Heart left ventricle (tissue), 16 donors: Measurements from ENCODE around the gene CBLN1. TPM values are rescaled to one million over a fixed set of nuclear protein-coding genes. Genes with fewer than 3 reads are reported as not detected.

Experiments used
- ATAC-seq, 4 donors: fragments of 200-7000 bp; cut with Tn5 transposase; one replicate each; pipeline ENCODE4 v1.9.1; 2020 to 2022; ENCODE audit warnings: moderate library complexity in 4 of 4, mild to moderate bottlenecking in 3 of 4, moderate number of reproducible peaks in 1 of 4
- DNase-seq, 5 donors: peaks; one replicate each; pipeline ENCODE4 v3.0.0-alpha.2; 2020
- H3K27ac ChIP-seq, 12 donors: fragments of 200-600 bp; sonication (generic) in 4 of 12; one replicate each; pipeline versions ENCODE4 v1.5.0 to v1.8.0; 2016 to 2022; ENCODE audit warnings: mild to moderate bottlenecking in 2 of 12
- H3K27me3 ChIP-seq, 9 donors: fragments of 200-600 bp; sonication (generic) in 2 of 9; one replicate each; pipeline versions ENCODE4 v1.5.1 to v1.8.0; 2016 to 2022; ENCODE audit warnings: mild to moderate bottlenecking in 3 of 9
- H3K36me3 ChIP-seq, 9 donors: fragments of 200-600 bp; sonication (generic) in 2 of 9; one replicate each; pipeline versions ENCODE4 v1.5.0 to v1.8.0; 2018 to 2022; ENCODE audit warnings: mild to moderate bottlenecking in 2 of 9
- H3K4me1 ChIP-seq, 12 donors: fragments of 200-600 bp; sonication (generic) in 4 of 12; one replicate each; pipeline versions ENCODE4 v1.5.0 to v1.8.0; 2016 to 2022; ENCODE audit warnings: mild to moderate bottlenecking in 3 of 12
- H3K4me3 ChIP-seq, 12 donors: fragments of 200-600 bp; sonication (generic) in 4 of 12; one replicate each; pipeline versions ENCODE4 v1.5.0 to v1.8.0; 2017 to 2022; ENCODE audit warnings: mild to moderate bottlenecking in 9 of 12, moderate library complexity in 4 of 12
- H3K9me3 ChIP-seq, 12 donors: fragments of 200-600 bp; sonication (generic) in 4 of 12; one replicate each; pipeline versions ENCODE4 v1.5.0 to v1.8.0; 2016 to 2022; ENCODE audit warnings: mild to moderate bottlenecking in 1 of 12
- CTCF ChIP-seq, 12 donors: fragments of 200-600 bp; sonication (generic) in 4 of 12; IDR thresholded peaks; one replicate each; pipeline versions ENCODE4 v1.5.0 to v1.8.0; 2018 to 2022; ENCODE audit warnings: antibody characterized with exemption in 12 of 12, mild to moderate bottlenecking in 5 of 12
- POLR2A ChIP-seq, 2 donors: fragments of 450-650 bp; IDR thresholded peaks; one replicate each; pipeline ENCODE4 v1.6.1; 2017; ENCODE audit warnings: antibody characterized with exemption in 2 of 2, mild to moderate bottlenecking in 2 of 2, moderate library complexity in 2 of 2
- WGBS, 4 donors: extraction: QIAGEN DNeasy Blood & Tissue Kit in 2 of 4; methylation state at CpG; one replicate each; pipeline versions ENCODE4 v1.1.5 to v1.1.7; 2013 to 2018; 5-methylcytosine and 5-hydroxymethylcytosine counted together
- intact Hi-C, 10 donors: fragments of 100-400 bp; cut with DNase I; formaldehyde crosslinking; loops; one replicate each; pipeline versions ENCODE4 v1.11.1 to v1.14.2; 2022
- long read RNA-seq, 3 donors: library from polyadenylated mRNA; unstranded; transcript quantifications; one replicate each; pipeline ENCODE4 v2.0.0, GENCODE V29; 2020 to 2021
- polyA plus RNA-seq, 2 donors: library from polyadenylated mRNA; stranded (reverse); fragments of 200-250 nt; gene quantifications; one replicate each; pipeline ENCODE4 v1.2.3, GENCODE V29; 2013
- total RNA-seq, 9 donors: library from RNA; depleted of rRNA in 2 of 9; stranded (reverse); fragments of >200 nt in 2 of 9; fragmentation: NEBNext Ultra II Directional in 3 of 9; extraction: Animal tissue kit (Norgen Biotek cat#: 25700) in 3 of 9; gene quantifications; one replicate each; pipeline versions ENCODE4 v1.1.0 to v1.2.4, GENCODE V29; 2016 to 2023
- donor health status: ischemic (EF 13 %, LVEDD 7.1; RV severe dilation, severe dysfunction).
- donor health status: healthy with polysubstance abuse.
- donor health status: DM: no; HTN: yes; CAD: no.
- donor health status: DM: no; HTN: no; CAD: no.
- donor health status: ischemic (EF 25% LVEDD 6.9; RV normal size, moderate dysfunction).
- donor health status: ischemic (EF 25% LVEDD 5.7; RV mildly dilated, moderate dysfunction).
- donor health status: healthy.
- donor health status: DM: yes; HTN: yes; CAD: no.
- donor health status: ischemic (EF 35%, LVEDD 5.7; RV mildly dilated, moderate dysfunction).
- donor health status: nonischemic (EF 11% LVEDD 7.7; RV severe dilation, severe dysfunction).
- donor health status: DM: yes; HTN: yes; CAD: no.
- donor health status: PGD.
- donor health status: ischemic (EF 29% LVEDD 5.4; RV normal size, mild dysfunction).
- donor health status: nonischemic (EF 23%, LVEDD 6.1; RV moderate dilation, normal function).

The CBLN1 gene
- total RNA-seq (1 to 10 TPM in 7 of 9 donors, under 1 TPM in 2; 0.32 to 4.1 (median 1.5) TPM), polyA plus RNA-seq (1 to 10 TPM in 1 of 2 donors, under 1 TPM in 1; 0.24 to 1.9 TPM)
- long read RNA-seq, donor 1, partial matches to known transcripts: 0 of 3 reads
- long read RNA-seq, donor 1, other reads (novel, unspliced or antisense): 1 of 3 reads
- long read RNA-seq, donor 2: 0 reads
- long read RNA-seq, donor 3, partial matches to known transcripts: 0 of 4 reads
- long read RNA-seq, donor 3, other reads (novel, unspliced or antisense): 2 of 4 reads

GRCh38 chr16:49281480-49281842 lies at the start of gene CBLN1:
TSS of gene CBLN1 (minus strand) at chr16:49281838. CDS start at chr16:49281465, 373 bp downstream.
- no peak for DNase-seq
- intact Hi-C loops: loop anchor here in 1 of 10 donors (5.0 to 10.0 kb wide), 3 partner anchors 267 to 594 kb away; no protein-coding TSS in a partner anchor
- peaks cover 51 to 99% (median 81%) of the 10 kb centered on the region in 9 donors for H3K27me3 ChIP-seq
- 1 to 2% (median 2%) methylated on average over 25 to 45 of the region's 45 CpGs for WGBS, 4 donors
- H3K4me1 ChIP-seq: peaks cover 0 to 66% (median 22%) of the 10 kb centered on the region in 12 donors
- no peaks in the 10 kb centered on the region for H3K9me3 ChIP-seq
- peak in 1 of 4 donors; percentile 1 for ATAC-seq
- peak within 1 kb of the TSS in 2 of 12 donors; percentile 50 to 54 for H3K27ac ChIP-seq
- H3K36me3 ChIP-seq: no peaks in the 10 kb centered on the region
- peak within 1 kb of the TSS; percentile 18 to 66 (median 52) for H3K4me3 ChIP-seq
- TF ChIP-seq CTCF (IDR thresholded peaks at IDR 0.05) (no peak), POLR2A (IDR thresholded peaks at IDR 0.05) (no peak)

DNA sequence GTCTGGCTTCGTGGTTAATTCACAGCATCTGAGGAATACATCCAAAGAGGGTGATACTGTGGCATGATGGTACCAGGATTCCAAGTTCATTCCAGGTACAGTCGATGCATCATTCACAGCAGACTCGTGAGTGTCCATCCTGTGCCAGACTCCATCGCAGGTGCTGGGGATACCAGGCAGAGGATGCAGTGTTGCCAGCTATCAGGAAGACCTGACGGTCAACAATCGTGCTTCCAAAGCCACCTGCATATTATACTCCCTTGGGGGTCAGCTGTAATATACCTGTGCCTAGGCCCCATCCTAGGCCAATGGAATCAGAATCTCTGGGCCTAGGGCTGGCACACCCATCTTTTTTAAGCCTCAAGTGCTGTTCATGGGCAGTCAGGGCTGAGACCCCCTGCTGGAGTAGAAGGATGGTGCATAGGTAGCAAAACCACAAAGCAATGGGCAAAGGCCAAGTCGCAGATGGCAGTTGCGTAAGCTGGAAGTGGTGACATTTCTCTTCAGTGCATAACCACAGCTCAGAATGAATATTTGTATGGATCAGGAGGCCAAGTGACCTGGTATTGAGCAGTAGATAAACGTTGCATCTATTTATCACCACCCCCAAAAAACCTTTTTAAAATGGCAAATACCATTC lies 49.0 kb upstream of the CBLN1 start:
- TF ChIP-seq CTCF (IDR thresholded peaks at IDR 0.05): no peak
- no peak for TF ChIP-seq POLR2A (IDR thresholded peaks at IDR 0.05)
- DNase-seq (no peak), ATAC-seq (no peak)
- Histone ChIP-seq H3K36me3 (no peaks in the 10 kb centered on the region), H3K9me3 (no peaks in the 10 kb centered on the region), H3K4me3 (no peak overlapping the region), H3K4me1 (no peaks in the 10 kb centered on the region), H3K27me3 (no peaks in the 10 kb centered on the region), H3K27ac (no peak overlapping the region)
- intact Hi-C loops: no loop called here
- WGBS, 4 donors: 67 to 86% (median 75%) methylated on average over 9 of the region's 9 CpGs

GRCh38 chr16:49328325-49328724 lies 46.7 kb upstream of the CBLN1 start:
- Histone ChIP-seq H3K36me3 (no peaks in the 10 kb centered on the region), H3K4me1 (no peaks in the 10 kb centered on the region), H3K9me3 (no peaks in the 10 kb centered on the region), H3K4me3 (no peak overlapping the region), H3K27me3 (peaks cover 0 to 3% (median 0%) of the 10 kb centered on the region in 9 donors), H3K27ac (no peak overlapping the region)
- intact Hi-C loops: no loop called here
- TF ChIP-seq CTCF (IDR thresholded peaks at IDR 0.05): no peak
- no peak for TF ChIP-seq POLR2A (IDR thresholded peaks at IDR 0.05)
- DNase-seq: no peak
- no peak for ATAC-seq
- WGBS, 4 donors: 75 to 83% (median 79%) methylated on average over 4 of the region's 4 CpGs

DNA sequence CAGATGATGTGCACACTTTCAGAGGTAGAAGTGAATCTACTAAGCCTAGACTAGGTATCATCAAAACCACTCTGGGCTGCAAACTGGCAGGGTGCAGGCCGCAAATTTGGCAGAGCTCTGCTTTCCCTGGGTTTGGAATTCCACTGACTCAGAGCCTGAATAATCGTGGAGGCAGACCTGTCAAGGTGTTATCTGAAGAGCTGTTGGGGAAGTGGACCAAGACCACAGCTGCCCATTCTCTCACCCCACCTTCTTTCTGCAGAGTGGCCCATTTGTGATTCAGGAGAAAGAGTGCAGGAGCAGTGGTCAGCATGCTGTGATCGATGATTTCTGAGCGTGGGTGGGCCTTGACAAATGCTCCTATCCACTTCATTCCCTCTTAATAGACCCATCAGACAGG lies 45.8 kb upstream of the CBLN1 start:
- Histone ChIP-seq H3K9me3 (no peaks in the 10 kb centered on the region), H3K27ac (no peak overlapping the region), H3K36me3 (no peaks in the 10 kb centered on the region), H3K4me3 (no peak overlapping the region), H3K4me1 (no peaks in the 10 kb centered on the region), H3K27me3 (peaks cover 0 to 3% (median 0%) of the 10 kb centered on the region in 9 donors)
- intact Hi-C loops: no loop called here
- TF ChIP-seq CTCF (IDR thresholded peaks at IDR 0.05): no peak
- TF ChIP-seq POLR2A (IDR thresholded peaks at IDR 0.05): no peak
- 48 to 75% (median 64%) methylated on average over 4 of the region's 4 CpGs for WGBS, 4 donors
- DNase-seq (no peak), ATAC-seq (no peak)
